Esophagus squamous epithelium (tissue), 4 donors: ENCODE data around the gene SELENOV.

Experiments used
- POLR2A ChIP-seq, 4 donors: fragments of 450-650 bp; IDR thresholded peaks; one replicate each; pipeline ENCODE4 v1.6.1; 2017; ENCODE audit warnings: antibody characterized with exemption in 4 of 4, mild to moderate bottlenecking in 4 of 4, moderate library complexity in 3 of 4
- TF ChIP-seq, protein P1 (sequence below), 6 experiments: fragments of 450-650 bp in 4 of 6; fragments of 200-600 bp in 2 of 6; sonication (generic) in 2 of 6; IDR thresholded peaks; one replicate each; pipeline ENCODE4 v1.5.1; 2016 to 2019; ENCODE audit warnings: antibody characterized with exemption in 6 of 6, mild to moderate bottlenecking in 4 of 6, moderate library complexity in 4 of 6

DNA sequence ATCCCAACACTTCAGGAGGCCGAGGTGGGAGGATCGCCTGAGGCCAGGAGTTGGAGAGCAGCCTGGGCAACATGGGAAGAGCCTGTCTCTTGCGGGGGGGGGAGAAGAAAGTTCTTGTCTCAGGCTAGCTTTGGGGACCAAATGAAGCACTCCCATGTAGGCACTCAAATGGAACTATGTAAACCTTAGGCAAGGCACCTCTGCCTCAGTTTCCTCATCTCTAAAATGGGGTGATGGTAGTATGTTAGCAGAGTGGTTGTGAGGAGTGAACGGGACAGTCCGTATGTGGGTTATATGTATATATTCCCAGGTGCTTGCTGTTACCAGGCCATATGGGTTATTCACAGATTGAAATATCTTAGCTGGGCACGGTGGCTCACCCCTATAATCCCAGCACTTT lies 22.7 kb upstream of the SELENOV start:
- TF ChIP-seq, protein P1, sequence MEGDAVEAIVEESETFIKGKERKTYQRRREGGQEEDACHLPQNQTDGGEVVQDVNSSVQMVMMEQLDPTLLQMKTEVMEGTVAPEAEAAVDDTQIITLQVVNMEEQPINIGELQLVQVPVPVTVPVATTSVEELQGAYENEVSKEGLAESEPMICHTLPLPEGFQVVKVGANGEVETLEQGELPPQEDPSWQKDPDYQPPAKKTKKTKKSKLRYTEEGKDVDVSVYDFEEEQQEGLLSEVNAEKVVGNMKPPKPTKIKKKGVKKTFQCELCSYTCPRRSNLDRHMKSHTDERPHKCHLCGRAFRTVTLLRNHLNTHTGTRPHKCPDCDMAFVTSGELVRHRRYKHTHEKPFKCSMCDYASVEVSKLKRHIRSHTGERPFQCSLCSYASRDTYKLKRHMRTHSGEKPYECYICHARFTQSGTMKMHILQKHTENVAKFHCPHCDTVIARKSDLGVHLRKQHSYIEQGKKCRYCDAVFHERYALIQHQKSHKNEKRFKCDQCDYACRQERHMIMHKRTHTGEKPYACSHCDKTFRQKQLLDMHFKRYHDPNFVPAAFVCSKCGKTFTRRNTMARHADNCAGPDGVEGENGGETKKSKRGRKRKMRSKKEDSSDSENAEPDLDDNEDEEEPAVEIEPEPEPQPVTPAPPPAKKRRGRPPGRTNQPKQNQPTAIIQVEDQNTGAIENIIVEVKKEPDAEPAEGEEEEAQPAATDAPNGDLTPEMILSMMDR (IDR thresholded peaks at IDR 0.05), result no peak
- TF ChIP-seq POLR2A (IDR thresholded peaks at IDR 0.05), result no peak
